ENCODE results near the gene TAMALIN.

- TF ChIP-seq CTCF (IDR thresholded peaks at IDR 0.05) (no peak), POLR2A (IDR thresholded peaks at IDR 0.05) (no peak)
Observed at GRCh38 chr12:52060498-52061177, 53.9 kb downstream of the TAMALIN start.

Measured in esophagus squamous epithelium (tissue), 4 donors.